HepG2 (cell line): ENCODE measurements around the gene CSNK2B. TPM values are rescaled to one million over a fixed set of nuclear protein-coding genes. Genes with fewer than 3 reads are reported as not detected.

Source experiments
- ARNT2 ChIP-seq: sonication (generic); formaldehyde crosslinking; IDR thresholded peaks from 2 replicates; pipeline ENCODE4 v1.8.0; 2022; ENCODE audit warnings: mild to moderate bottlenecking, low read depth, missing genetic modification reagents, moderate library complexity
- ATF6 ChIP-seq: sonication (generic); formaldehyde crosslinking; conservative IDR thresholded peaks from 2 replicates; pipeline ENCODE4 v1.4.0; 2020; ENCODE audit warnings: missing genetic modification reagents
- CC2D1A ChIP-seq: sonication (generic); formaldehyde crosslinking; IDR thresholded peaks from 2 replicates; pipeline ENCODE4 v1.8.1; 2023; ENCODE audit warnings: mild to moderate bottlenecking, missing genetic modification reagents
- HIVEP1 ChIP-seq: sonication (generic); formaldehyde crosslinking; IDR thresholded peaks from 2 replicates; pipeline ENCODE4 v1.4.0; 2020; ENCODE audit warnings: mild to moderate bottlenecking, missing genetic modification reagents
- HOXA9 ChIP-seq: sonication (generic); formaldehyde crosslinking; IDR thresholded peaks from 2 replicates; pipeline ENCODE4 v1.8.1; 2022; ENCODE audit warnings: missing genetic modification reagents, mild to moderate bottlenecking, moderate library complexity, borderline replicate concordance
- MAF1 ChIP-seq: sonication (generic); formaldehyde crosslinking; IDR thresholded peaks from 2 replicates; pipeline ENCODE4 v1.5.0; 2020; ENCODE audit warnings: missing genetic modification reagents, borderline replicate concordance
- MXD4 ChIP-seq: IDR thresholded peaks from 2 replicates; pipeline ENCODE4 v1.6.1; 2016; ENCODE audit warnings: mild to moderate bottlenecking, missing biosample characterization, missing genetic modification reagents
- PHF8 ChIP-seq: sonication (generic); formaldehyde crosslinking; IDR thresholded peaks from 2 replicates; pipeline ENCODE4 v1.5.0; 2020; ENCODE audit warnings: missing genetic modification reagents
- RBAK ChIP-seq: sonication (generic); formaldehyde crosslinking; IDR thresholded peaks from 2 replicates; pipeline ENCODE4 v1.5.1; 2020; ENCODE audit warnings: mild to moderate bottlenecking, missing genetic modification reagents
- RELA ChIP-seq: sonication (generic); formaldehyde crosslinking; IDR thresholded peaks from 2 replicates; pipeline ENCODE4 v1.4.0; 2020; ENCODE audit warnings: missing genetic modification reagents
- REPIN1 ChIP-seq: sonication (generic); formaldehyde crosslinking; IDR thresholded peaks from 2 replicates; pipeline ENCODE4 v1.8.0; 2022; ENCODE audit warnings: missing genetic modification reagents, low read depth, mild to moderate bottlenecking, borderline replicate concordance
- SRSF9 ChIP-seq: fragments of 200-400 bp; formaldehyde crosslinking; IDR thresholded peaks from 2 replicates; pipeline ENCODE4 v1.6.1; 2018; ENCODE audit warnings: borderline replicate concordance, mild to moderate bottlenecking, low read depth, low read length; ENCODE audit not compliant: insufficient read depth, poor library complexity, severe bottlenecking
- TBX2 ChIP-seq: sonication (generic); formaldehyde crosslinking; IDR thresholded peaks from 2 replicates; pipeline ENCODE4 v1.5.0; 2020; ENCODE audit warnings: missing genetic modification reagents, mild to moderate bottlenecking, borderline replicate concordance
- ZBTB2 ChIP-seq: sonication (generic); formaldehyde crosslinking; IDR thresholded peaks from 2 replicates; pipeline ENCODE4 v1.8.0; 2022; ENCODE audit warnings: low read depth, missing genetic modification reagents
- ZFP37 ChIP-seq: sonication (generic); formaldehyde crosslinking; IDR thresholded peaks from 2 replicates; pipeline ENCODE4 v1.4.0; 2020; ENCODE audit warnings: missing genetic modification reagents, borderline replicate concordance
- ZNF138 ChIP-seq: sonication (generic); formaldehyde crosslinking; IDR thresholded peaks from 2 replicates; pipeline ENCODE4 v1.5.0; 2020; ENCODE audit warnings: mild to moderate bottlenecking, low read depth, missing genetic modification reagents
- ZNF414 ChIP-seq: sonication (generic); formaldehyde crosslinking; IDR thresholded peaks from 2 replicates; pipeline ENCODE4 v1.5.0; 2020; ENCODE audit warnings: missing genetic modification reagents
- ZNF564 ChIP-seq: sonication (generic); formaldehyde crosslinking; IDR thresholded peaks from 2 replicates; pipeline ENCODE4 v1.8.1; 2023; ENCODE audit warnings: mild to moderate bottlenecking, missing genetic modification reagents
- ZNF577 ChIP-seq: sonication (generic); formaldehyde crosslinking; IDR thresholded peaks from 2 replicates; pipeline ENCODE4 v1.4.0; 2020; ENCODE audit warnings: mild to moderate bottlenecking, low read depth, missing genetic modification reagents, borderline replicate concordance
- ZNF710 ChIP-seq: sonication (generic); formaldehyde crosslinking; IDR thresholded peaks from 2 replicates; pipeline ENCODE4 v1.5.0; 2020; ENCODE audit warnings: mild to moderate bottlenecking, missing genetic modification reagents, borderline replicate concordance
- ZNF776 ChIP-seq: sonication (generic); formaldehyde crosslinking; IDR thresholded peaks from 2 replicates; pipeline ENCODE4 v1.4.0; 2020; ENCODE audit warnings: mild to moderate bottlenecking, missing genetic modification reagents
- ZNF792 ChIP-seq: IDR thresholded peaks from 2 replicates; pipeline ENCODE4 v1.6.1; 2016
- ZSCAN31 ChIP-seq: sonication (generic); formaldehyde crosslinking; IDR thresholded peaks from 2 replicates; pipeline ENCODE4 v1.5.0; 2020; ENCODE audit warnings: low read depth, mild to moderate bottlenecking, missing genetic modification reagents
- polyA plus RNA-seq, 8 experiments: library from polyadenylated mRNA; depleted of rRNA in 3 of 8; stranded (reverse) in 7 of 8; unstranded in 1 of 8; fragments of >200 nt; fragmentation: Illumina TruSeq in 4 of 8; extraction: Trizol in 4 of 8; gene quantifications; 2 replicates each; pipeline versions ENCODE4 v1.2.1 to v1.2.3, GENCODE V29; 2011 to 2016; ENCODE audit warnings: low read depth in 4 of 8, missing spikeins in 1 of 8, mixed read lengths in 1 of 8; ENCODE audit not compliant: insufficient read depth in 1 of 8
- total RNA-seq, 5 experiments: library from RNA; depleted of rRNA; stranded (reverse); fragments of >200 nt; fragmentation: Illumina TruSeq; extraction: Trizol; gene quantifications; 2 replicates each; pipeline ENCODE4 v1.2.3, GENCODE V29; 2016; ENCODE audit warnings: low read depth in 1 of 5

Gene CSNK2B
- total and polyA plus RNA-seq, 2 of the 13 experiments (the other 11 are each of a cell fraction or from before 2014, with no cell fraction given), result 111 to 296 TPM

- TF ChIP-seq REPIN1 (peak; percentile 96), CC2D1A (CRISPR knock-in tag) (no peak), HOXA9 (CRISPR knock-in tag) (no peak), ZFP37 (no peak), ZBTB2 (CRISPR knock-in tag) (peak; percentile 46; the same call in 1 of the 2 replicates), HIVEP1 (CRISPR knock-in tag) (no peak; the same call in 1 of the 2 replicates), ZNF577 (CRISPR knock-in tag) (no peak), ZNF776 (CRISPR knock-in tag) (no peak; the same call in 1 of the 2 replicates), TBX2 (peak; percentile 88; the same call in 1 of the 2 replicates), RELA (peak; percentile 71; the same call in 1 of the 2 replicates), ATF6 (CRISPR knock-in tag) (no peak), ARNT2 (CRISPR knock-in tag) (peak; percentile 89), RBAK (CRISPR knock-in tag) (peak; percentile 23; the same call in 1 of the 2 replicates), PHF8 (CRISPR knock-in tag) (peak; percentile 77), ZNF564 (peak; percentile 90), ZSCAN31 (CRISPR knock-in tag) (peak; percentile 84; the same call in 1 of the 2 replicates), SRSF9 (no peak), ZNF710 (CRISPR knock-in tag) (peak; percentile 32; the same call in 1 of the 2 replicates), ZNF414 (peak; percentile 91), MXD4 (CRISPR knock-in tag) (peak; percentile 76), ZNF138 (CRISPR knock-in tag) (peak; percentile 74; the same call in 1 of the 2 replicates), MAF1 (CRISPR knock-in tag) (peak; percentile 72), ZNF792 (peak; percentile 75)
Observed at GRCh38 chr6:31660381-31661261, 5.3 kb upstream of the CSNK2B start, which contains the start of gene C6orf47 (continued).
